HG02571 (cell line): Measurements from ENCODE around the gene PFKFB4.
A peak's percentile ranks its signal among the peaks of the same experiment; 100 is the strongest.

Experiments used
- ATAC-seq: cut with Tn5 transposase; IDR thresholded peaks from one replicate; pipeline ENCODE4 v1.9.1; 2021; ENCODE audit warnings: mild to moderate bottlenecking, moderate library complexity; ENCODE audit not compliant: unreplicated experiment

PFKFB4 gene

GRCh38 chr3:48556796-48557626 lies at the start of gene PFKFB4:
Gene PFKFB4, minus strand, starts transcription at chr3:48556803. Its CDS starts 26 bp downstream, at chr3:48556777.
- ATAC-seq, result peak; percentile 87

DNA sequence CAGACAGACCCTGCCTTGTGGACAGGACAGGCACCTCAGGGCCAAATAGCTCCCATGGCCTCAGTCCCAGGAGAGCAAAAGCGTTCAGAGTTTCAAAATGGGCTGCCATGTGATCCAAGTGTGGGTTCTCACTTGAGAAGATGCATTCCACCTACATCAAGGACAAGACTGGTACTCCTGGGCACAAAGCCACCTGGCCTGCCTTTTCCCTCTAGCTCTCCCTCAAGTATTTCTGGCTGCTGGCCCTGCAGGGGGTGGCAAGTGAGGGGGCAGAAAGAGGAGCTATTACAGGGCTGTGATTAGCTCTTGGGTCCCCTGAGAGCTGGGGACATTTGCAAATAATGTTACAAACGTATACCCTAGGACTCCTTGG lies 45.0 kb upstream of the PFKFB4 start:
- no peak for ATAC-seq

DNA sequence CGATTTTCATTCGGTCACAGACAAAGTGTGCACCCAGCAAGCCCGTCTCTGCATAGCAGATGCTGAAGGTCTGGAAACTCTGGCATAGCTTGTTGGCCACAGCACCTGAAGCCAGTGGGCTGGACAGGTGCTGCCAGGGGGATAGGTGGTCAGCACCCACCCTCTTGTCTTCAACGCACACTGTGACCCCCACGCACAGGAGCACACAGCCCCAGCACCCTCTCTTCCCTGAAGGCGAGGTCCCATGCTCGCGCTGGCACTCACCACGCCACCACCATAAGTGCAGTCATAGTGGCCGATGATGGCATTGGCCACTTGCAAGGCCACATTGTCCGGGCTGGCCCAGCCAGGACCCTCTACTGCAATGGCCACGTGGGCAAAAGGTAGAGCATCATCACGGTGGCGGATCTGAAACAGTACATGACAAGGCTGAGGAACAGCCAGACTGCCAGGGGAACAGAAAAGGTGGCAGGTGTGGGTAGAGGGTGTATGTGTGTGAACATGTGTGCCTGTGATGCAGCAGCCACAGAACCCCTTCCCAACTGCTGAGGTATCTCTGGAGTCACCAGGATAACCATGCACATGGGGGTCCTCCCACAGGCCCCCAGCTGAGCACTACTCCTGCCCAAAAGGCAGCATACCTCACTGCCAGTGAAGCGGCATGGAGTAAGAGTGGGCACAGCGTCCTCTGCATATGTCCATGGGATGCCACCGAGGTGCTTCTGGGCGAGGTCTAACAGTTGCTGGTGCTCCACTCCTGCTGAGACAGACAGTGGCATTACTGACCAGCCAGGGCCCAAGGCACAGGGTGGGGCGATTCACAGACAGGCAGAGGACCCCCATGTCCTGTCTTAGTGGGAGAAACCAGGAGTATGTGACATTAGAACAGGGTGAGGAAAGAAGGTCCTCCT lies 44.4 kb upstream of the PFKFB4 start:
- ATAC-seq, result no peak

DNA sequence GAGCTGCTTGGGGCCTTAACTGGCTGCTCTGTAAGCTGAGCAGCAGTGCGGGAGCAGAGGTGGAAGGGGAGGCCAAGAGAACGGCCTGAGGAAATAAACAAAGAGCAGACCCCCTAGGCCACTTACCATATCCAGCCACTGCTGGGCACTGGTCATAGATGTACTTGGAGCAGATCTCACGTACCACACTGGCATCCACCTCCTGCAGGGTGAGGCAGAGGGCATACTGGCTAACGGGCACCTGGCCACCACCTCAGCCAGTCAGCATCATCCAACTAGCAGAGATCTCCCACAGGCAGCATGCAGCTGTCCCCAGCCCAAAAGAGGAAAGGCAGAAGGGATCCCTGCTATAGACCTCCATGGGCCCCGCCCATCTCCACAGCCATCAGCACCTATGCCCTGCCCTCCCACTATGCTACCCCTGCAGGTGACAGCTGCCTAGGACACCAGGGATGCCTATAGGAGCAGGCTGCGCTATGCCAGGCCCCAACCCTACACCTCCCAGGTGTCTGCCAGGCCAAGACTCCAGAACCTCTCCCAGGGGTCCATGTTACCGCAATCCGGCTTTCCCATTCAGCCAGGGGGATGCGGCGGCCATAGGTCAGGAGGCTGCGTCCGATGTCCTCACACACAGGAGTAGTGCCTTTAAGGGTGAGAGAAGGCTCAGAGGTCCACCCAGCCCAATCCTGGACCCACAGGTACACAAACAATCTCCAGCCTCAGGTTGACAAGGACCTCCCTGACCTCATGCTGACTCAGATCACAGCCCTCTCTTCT lies 43.1 kb upstream of the PFKFB4 start:
- ATAC-seq, result no peak

GRCh38 chr3:48599077-48599501 lies 42.5 kb upstream of the PFKFB4 start:
- no peak for ATAC-seq

GRCh38 chr3:48598323-48599076 lies 41.9 kb upstream of the PFKFB4 start:
- ATAC-seq, result no peak

GRCh38 chr3:48597408-48597800 lies 40.8 kb upstream of the PFKFB4 start:
- ATAC-seq, result no peak

DNA sequence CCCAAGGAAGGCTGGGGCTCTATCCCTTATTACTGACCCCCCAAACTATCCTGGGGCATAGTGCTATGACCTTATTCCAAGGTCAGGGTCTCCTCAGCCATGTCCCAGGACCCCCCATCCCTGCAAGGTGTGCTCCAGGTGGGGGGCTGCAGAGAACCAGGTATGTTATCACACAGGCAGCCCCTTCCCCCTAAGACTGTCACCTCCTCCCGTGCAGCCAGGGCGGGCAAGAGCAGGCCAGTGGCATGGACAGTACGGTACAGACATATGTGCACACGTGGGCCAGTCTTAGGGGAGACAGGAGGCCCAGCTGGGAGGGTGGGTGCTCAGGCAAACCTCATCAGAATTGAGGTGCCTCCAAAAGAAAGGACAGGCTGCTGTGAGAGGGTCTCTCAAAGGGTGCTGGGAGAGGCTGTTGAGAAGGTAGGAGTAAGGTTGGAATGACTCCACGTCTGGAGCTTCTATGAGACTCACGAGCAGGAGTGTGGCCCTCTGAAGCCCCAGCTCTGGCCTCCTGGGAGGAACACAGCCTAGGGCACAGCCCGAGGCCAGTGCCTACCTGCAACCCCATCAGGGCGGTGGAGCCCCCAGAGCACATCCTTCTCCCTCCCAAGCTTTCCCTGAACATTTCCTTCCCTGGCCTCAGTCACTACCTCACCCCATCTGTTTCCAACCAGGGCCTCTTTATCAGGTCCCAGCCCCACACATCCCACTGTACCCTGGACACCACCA lies 40.2 kb upstream of the PFKFB4 start:
- ATAC-seq, result no peak

- no peak for ATAC-seq
Observed at GRCh38 chr3:48596157-48596556, 39.6 kb upstream of the PFKFB4 start.

- ATAC-seq, result no peak
Observed at GRCh38 chr3:48595526-48596121, 39.0 kb upstream of the PFKFB4 start.

DNA sequence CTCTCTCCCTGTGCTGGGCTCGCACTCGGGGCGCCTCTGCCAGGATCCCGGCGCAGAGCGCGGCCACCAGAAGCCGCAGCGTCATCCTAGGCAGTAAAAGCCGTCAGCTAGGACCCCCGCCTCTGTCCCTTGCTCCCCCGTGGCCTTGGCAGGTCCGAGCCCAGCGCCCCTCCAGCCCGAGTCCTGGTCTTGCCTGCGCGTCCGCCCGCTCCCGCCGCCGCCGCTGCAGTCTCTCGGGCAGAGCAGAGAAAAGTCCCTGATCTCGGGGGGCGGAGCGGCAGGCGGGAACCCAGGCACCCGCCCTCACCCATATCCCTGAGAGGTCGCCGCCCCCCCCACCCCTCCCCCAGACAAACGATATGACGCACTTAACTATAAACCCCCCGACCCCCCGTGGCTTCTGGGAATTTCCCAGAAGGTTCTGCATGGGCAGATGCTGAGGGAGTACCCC lies 38.5 kb upstream of the PFKFB4 start, which contains the start of gene COL7A1:
Gene COL7A1 (minus strand): TSS at position 255 of the 451 bp plus-strand sequence. CDS start 170 bp downstream, at position 85.
- no peak for ATAC-seq

- no peak for ATAC-seq
Observed at GRCh38 chr3:48594417-48595049, 37.9 kb upstream of the PFKFB4 start.

GRCh38 chr3:48593337-48593736 lies 36.7 kb upstream of the PFKFB4 start:
- ATAC-seq, result no peak

DNA sequence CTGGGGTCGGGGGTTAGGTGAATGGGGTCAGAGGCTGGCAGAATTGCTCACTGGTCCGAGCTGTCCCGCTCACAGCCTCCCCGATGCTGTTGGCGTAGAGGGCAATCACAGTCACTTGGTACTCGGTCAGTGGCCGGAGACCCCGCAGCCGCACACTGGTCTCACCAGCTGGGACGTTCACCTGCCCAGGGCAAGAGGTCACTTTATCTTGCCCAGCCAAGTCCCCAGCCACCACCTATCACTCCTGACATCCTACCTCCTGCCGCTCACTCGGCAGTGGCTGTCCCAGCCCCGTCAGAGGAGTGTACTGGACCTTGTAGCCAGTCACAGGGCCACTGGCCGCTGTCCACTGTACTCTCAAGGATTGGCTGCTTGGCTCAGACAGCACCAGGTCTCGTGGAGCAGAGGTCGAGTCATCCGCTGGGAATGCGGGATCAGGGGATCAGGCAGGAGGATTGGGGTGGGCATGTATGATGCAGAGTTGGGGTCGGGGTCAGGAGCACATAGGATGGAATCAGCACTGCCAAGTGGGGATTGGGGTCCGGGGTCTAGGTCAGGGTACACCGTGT lies 36.0 kb upstream of the PFKFB4 start:
- ATAC-seq, result no peak

DNA sequence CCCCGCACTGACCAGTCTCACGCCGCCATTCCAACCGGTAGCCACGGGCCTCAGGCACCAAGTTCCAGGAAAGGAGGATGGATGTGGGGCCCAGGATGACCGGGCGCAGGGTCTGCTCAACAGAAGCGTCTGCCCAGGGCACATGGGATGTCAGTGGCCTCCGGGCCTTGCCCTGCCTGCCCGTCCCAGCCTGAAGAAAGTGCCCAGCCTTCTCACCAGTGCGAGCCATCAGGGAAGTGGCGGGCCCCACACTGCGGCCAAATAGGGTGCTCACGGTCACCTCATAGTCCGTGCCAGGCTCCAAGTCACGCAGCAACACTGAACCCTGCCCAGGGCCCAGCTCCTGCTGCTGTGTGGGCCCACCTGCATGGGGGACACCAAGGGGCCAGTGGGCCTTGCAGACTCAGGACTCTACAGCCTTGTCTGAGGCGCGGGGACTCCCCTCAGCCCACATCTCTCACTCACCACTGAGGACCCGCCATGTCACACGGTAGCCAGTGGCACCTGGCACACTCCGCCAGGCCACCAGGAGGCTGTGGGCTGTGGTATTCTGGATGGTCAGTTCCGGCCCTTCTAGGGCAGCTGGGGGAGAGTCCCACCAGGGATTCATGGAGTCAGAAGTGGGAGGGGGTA lies 35.4 kb upstream of the PFKFB4 start:
- no peak for ATAC-seq

DNA sequence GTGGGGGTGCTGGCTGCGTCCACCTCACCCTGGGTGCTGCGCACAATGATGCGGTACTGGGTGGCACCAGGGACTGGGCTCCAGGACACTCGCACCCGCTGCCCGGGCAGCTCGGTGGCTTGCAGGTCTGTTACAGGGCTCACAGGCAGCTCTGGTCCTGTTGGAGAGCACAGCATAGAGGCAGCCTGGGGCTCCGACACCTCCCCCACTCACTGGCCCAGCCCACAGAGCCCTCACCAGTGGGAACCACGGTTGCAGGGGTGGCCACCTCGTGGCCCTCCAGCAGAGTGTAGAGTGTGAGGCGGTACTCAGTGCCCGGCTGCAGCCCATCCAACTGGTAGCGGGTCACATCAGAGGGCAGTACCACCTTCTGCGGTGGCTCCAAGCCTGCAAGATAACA lies 34.8 kb upstream of the PFKFB4 start:
- ATAC-seq, result no peak

DNA sequence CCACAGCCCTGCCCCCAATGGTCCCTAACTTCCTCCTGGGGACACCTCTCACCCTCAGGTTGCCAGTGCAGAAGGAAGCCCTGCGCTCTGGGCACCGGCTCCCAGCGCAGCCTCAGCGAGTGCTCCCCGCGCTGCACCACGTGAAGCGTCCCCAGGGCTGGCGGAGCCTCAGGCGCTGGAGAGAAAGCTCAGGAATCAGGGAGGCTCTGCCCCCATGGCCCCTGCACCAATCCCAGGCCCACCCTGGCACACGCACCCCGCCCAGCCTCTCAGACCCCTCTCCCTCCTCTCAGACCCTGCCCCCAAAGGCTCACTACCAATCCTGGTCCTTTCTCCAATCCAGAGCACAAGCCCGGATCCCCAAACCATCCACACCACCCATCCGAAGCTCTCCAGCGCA lies 31.6 kb upstream of the PFKFB4 start:
- ATAC-seq, result no peak

GRCh38 chr3:48587686-48588085 lies 31.1 kb upstream of the PFKFB4 start:
- ATAC-seq, result no peak
